ENCODE data around the gene CLEC2L.

DNA sequence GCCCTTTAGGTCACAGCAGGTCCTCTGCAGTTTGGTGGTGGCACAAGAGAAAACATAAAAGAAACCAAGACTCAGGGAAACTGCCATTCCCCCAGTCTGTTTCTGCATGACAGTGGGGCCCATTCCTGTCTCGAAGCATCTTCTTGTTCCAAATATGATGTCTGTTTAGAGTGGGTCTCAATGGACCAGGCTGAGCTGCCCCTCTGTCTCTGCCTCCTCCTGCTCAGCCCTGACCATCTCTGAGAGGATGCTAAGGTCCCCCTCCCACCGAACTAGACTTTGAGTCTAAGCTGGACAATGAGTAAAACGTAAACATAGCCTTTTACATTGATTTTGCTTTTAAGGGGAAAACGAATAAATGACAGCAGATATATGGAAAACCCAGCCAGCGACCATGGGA lies 40.4 kb downstream of the CLEC2L start:
- TF ChIP-seq, protein P1, sequence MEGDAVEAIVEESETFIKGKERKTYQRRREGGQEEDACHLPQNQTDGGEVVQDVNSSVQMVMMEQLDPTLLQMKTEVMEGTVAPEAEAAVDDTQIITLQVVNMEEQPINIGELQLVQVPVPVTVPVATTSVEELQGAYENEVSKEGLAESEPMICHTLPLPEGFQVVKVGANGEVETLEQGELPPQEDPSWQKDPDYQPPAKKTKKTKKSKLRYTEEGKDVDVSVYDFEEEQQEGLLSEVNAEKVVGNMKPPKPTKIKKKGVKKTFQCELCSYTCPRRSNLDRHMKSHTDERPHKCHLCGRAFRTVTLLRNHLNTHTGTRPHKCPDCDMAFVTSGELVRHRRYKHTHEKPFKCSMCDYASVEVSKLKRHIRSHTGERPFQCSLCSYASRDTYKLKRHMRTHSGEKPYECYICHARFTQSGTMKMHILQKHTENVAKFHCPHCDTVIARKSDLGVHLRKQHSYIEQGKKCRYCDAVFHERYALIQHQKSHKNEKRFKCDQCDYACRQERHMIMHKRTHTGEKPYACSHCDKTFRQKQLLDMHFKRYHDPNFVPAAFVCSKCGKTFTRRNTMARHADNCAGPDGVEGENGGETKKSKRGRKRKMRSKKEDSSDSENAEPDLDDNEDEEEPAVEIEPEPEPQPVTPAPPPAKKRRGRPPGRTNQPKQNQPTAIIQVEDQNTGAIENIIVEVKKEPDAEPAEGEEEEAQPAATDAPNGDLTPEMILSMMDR (IDR thresholded peaks at IDR 0.05), result no peak
- no peak for TF ChIP-seq POLR2A (IDR thresholded peaks at IDR 0.05)

All from tibial nerve (tissue), 3 donors.